GM04503 (cell line): ENCODE results near the gene UNC5B.

Experiments
- DNase-seq: peaks from one replicate; pipeline ENCODE4 v3.0.0-alpha.2; 2012; ENCODE audit warnings: low read depth

UNC5B gene

GRCh38 chr10:71346731-71347130, 134.4 kb downstream of the UNC5B start:
- DNase-seq: no peak

DNA sequence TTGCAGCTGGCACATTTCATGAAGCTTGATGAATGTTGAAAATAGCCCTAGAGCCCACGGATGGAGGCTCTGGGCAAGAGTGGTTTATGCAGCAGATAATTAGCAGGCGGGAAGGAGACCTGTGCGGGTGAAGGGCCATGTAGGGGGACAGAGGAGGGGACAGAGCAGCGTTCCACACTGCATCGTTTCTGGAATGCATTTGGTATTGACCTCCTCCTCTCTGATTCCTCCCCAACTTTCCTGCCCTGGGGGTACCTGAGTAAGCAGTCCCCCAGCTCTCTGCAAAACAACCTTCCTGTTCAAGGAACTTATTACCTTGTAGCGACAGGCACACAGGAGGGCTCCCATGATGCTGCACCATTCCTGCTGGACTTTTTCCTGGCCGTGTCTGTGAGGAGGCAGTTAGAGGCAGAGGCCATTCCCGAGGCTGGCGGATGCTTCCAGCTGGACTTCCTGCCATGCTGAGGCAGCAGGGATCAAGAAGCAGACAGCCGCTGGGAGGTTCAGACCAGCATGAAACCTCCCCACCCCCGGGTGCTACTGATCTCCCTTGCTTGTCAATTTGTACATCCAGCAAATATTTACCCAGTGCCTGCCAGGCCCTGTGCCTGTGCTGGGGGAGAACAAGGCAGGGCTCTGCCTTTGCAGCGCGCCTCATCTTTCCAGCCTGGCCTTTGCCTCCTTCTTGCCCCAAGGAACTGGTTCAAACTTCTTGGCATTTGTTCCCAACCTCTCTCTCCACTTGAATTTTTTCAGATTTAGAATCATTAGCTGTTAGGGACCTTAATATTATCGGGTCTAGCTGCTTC, 135.4 kb downstream of the UNC5B start:
- no peak for DNase-seq

DNA sequence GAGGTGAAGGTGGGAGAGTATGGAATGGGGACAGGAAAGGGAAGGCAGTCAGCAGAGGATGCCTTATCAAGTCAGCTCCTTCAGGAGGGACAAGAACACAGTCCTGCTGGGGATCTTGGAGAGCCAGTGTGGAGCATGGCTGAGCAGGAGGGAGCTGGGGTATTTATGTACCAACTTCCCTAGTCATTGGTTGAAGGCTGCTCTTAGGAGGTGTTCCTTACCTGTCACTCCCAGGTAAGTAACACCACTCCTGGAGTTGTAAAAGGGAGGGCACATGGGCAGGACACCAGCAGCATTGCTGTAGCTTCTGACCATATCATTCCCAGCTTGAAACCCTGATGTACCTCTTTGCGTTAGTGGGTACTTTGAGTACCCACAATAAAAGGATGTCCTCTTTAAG, 136.5 kb downstream of the UNC5B start:
- DNase-seq: no peak

GRCh38 chr10:71349406-71349805, 137.0 kb downstream of the UNC5B start:
- no peak for DNase-seq

- no peak for DNase-seq
Measured at GRCh38 chr10:71351087-71351486, 138.7 kb downstream of the UNC5B start.

- DNase-seq: no peak
Measured at GRCh38 chr10:71351628-71352319, 139.4 kb downstream of the UNC5B start.
